CD4-positive, alpha-beta T cell (primary cell): Measurements from ENCODE around the gene ATP2B1. TPM values are rescaled to one million over a fixed set of nuclear protein-coding genes. Genes with fewer than 3 reads are reported as not detected.
A peak's percentile ranks its signal among the peaks of the same experiment; 100 is the strongest.

Experiments used
- ATAC-seq: fragments of 200-7000 bp; cut with Tn5 transposase; one replicate; pipeline ENCODE4 v1.10.0; 2022; ENCODE audit warnings: mild to moderate bottlenecking; ENCODE audit not compliant: poor library complexity
- CTCF ChIA-PET: fragments of 350-600 bp; sonication (Branson Sonifier 250); formaldehyde crosslinking; loops from one replicate; lab custom pipeline; 2021; ENCODE audit warnings: antibody characterized with exemption, inconsistent platforms; lab: Charles Lee
- POLR2A ChIA-PET: fragments of 350-600 bp; sonication (Branson Sonifier 250); formaldehyde crosslinking; loops from one replicate; lab custom pipeline; 2021; ENCODE audit warnings: antibody characterized with exemption, inconsistent platforms; lab: Charles Lee
- DNase-seq, 14 experiments: peaks; one replicate each; pipeline ENCODE4 v3.0.0-alpha.2; 2013 to 2020; ENCODE audit warnings: mixed read lengths in 2 of 14
- H3K27ac ChIP-seq, 2 donors: one replicate each; pipeline versions ENCODE4 v1.5.1 to v1.7.0; 2013; ENCODE audit warnings: low read length in 2 of 2, low read depth in 1 of 2, mild to moderate bottlenecking in 1 of 2
- H3K27me3 ChIP-seq, 2 experiments: 1 replicate in 1 of 2; 2 replicates in 1 of 2; pipeline versions ENCODE4 v1.6.1 to v1.7.0; 2013; ENCODE audit warnings: low read length in 2 of 2, control low read depth in 1 of 2, mild to moderate bottlenecking in 1 of 2, moderate library complexity in 1 of 2; ENCODE audit not compliant: insufficient read depth in 2 of 2, control insufficient read depth in 1 of 2
- H3K36me3 ChIP-seq: one replicate; pipeline ENCODE4 v1.6.1; 2013; ENCODE audit warnings: low read length, control low read depth; ENCODE audit not compliant: insufficient read depth
- H3K4me1 ChIP-seq: one replicate; pipeline ENCODE4 v1.6.1; 2013; ENCODE audit warnings: low read length, control low read depth; ENCODE audit not compliant: insufficient read depth
- H3K4me3 ChIP-seq: one replicate; pipeline ENCODE4 v1.5.1; 2013; ENCODE audit warnings: mild to moderate bottlenecking, low read length, moderate library complexity
- H3K9me3 ChIP-seq, 2 experiments: 1 replicate in 1 of 2; 2 replicates in 1 of 2; pipeline versions ENCODE4 v1.6.1 to v1.7.0; 2013; ENCODE audit warnings: low read length in 2 of 2, mild to moderate bottlenecking in 2 of 2, control low read depth in 1 of 2, moderate library complexity in 1 of 2; ENCODE audit not compliant: control insufficient read depth in 1 of 2, insufficient read depth in 1 of 2
- H3K27ac Mint-ChIP-seq: one replicate; pipeline ENCODE4 v1.8.0; 2020; ENCODE audit warnings: mixed read lengths
- H3K27me3 Mint-ChIP-seq: one replicate; pipeline ENCODE4 v1.8.0; 2021; ENCODE audit warnings: mixed read lengths
- H3K36me3 Mint-ChIP-seq: one replicate; pipeline ENCODE4 v1.8.0; 2021; ENCODE audit warnings: low read depth, mixed read lengths
- H3K4me1 Mint-ChIP-seq: one replicate; pipeline ENCODE4 v1.8.0; 2021; ENCODE audit warnings: low read depth, mixed read lengths
- H3K4me3 Mint-ChIP-seq: one replicate; pipeline ENCODE4 v1.8.0; 2020; ENCODE audit warnings: mild to moderate bottlenecking, mixed read lengths
- H3K9me3 Mint-ChIP-seq: one replicate; pipeline ENCODE4 v1.8.0; 2020; ENCODE audit warnings: mixed read lengths
- intact Hi-C, 2 experiments: fragments of 100-400 bp; cut with DNase I in 1 of 2; cut with micrococcal nuclease in 1 of 2; formaldehyde crosslinking; loops; one replicate each; pipeline versions ENCODE4 v1.15.1 to v1.9.0; 2023 to 2025; cut with DNase I, micrococcal nuclease
- total RNA-seq, 174 experiments: library from RNA in 2 of 174; stranded (reverse) in 2 of 174; gene quantifications; one replicate each; pipeline ENCODE4 v1.2.3 and lab custom pipeline; 2021 to 2026
- TF ChIP-seq, protein P1 (sequence below): fragments of 200-600 bp; IDR thresholded peaks from one replicate; pipeline ENCODE4 v1.8.0; 2022; ENCODE audit warnings: antibody characterized with exemption, mild to moderate bottlenecking

Gene ATP2B1
- total RNA-seq, 2 experiments from 2014 or later: 98.2 to 100 TPM

DNA sequence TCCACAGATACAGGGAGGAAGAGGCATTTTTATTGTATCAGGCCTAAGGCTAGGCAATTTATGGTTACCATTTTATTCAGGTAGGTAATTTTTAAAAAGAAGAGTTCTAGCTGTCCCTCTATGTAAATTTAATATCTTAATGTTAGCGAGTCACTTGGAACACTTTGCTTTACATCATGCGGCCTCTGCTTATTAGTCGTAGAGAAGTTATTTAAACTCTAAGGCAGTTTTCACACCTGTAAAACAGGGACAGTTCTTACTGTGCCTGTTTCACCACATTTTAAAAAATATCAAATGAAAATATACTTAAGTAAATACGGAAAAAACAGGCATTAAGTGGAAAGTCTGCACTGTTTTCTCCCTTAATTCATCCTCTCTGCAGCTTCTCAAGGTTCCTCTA is 111.4 kb downstream of the ATP2B1 start:
- peaks cover 89% of the 10 kb centered on the region for H3K36me3 Mint-ChIP-seq
- no peaks in the 10 kb centered on the region for H3K9me3 Mint-ChIP-seq
- no peak overlapping the region for H3K4me3 Mint-ChIP-seq
- Histone ChIP-seq H3K27me3 (no peaks in the 10 kb centered on the region), H3K27ac (no peak overlapping the region), H3K36me3 (peaks cover 45% of the 10 kb centered on the region), H3K4me1 (no peaks in the 10 kb centered on the region), H3K4me3 (no peak overlapping the region), H3K9me3 (no peaks in the 10 kb centered on the region)
- ChIA-PET CTCF (no interaction called here), POLR2A (no interaction called here)
- H3K4me1 Mint-ChIP-seq: peaks cover 16% of the 10 kb centered on the region
- DNase-seq (no peak), ATAC-seq (no peak)
- TF ChIP-seq, protein P1, sequence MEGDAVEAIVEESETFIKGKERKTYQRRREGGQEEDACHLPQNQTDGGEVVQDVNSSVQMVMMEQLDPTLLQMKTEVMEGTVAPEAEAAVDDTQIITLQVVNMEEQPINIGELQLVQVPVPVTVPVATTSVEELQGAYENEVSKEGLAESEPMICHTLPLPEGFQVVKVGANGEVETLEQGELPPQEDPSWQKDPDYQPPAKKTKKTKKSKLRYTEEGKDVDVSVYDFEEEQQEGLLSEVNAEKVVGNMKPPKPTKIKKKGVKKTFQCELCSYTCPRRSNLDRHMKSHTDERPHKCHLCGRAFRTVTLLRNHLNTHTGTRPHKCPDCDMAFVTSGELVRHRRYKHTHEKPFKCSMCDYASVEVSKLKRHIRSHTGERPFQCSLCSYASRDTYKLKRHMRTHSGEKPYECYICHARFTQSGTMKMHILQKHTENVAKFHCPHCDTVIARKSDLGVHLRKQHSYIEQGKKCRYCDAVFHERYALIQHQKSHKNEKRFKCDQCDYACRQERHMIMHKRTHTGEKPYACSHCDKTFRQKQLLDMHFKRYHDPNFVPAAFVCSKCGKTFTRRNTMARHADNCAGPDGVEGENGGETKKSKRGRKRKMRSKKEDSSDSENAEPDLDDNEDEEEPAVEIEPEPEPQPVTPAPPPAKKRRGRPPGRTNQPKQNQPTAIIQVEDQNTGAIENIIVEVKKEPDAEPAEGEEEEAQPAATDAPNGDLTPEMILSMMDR: no peak
- intact Hi-C loops: no loop called here
- H3K27me3 Mint-ChIP-seq: no peaks in the 10 kb centered on the region
- no peak overlapping the region for H3K27ac Mint-ChIP-seq

DNA sequence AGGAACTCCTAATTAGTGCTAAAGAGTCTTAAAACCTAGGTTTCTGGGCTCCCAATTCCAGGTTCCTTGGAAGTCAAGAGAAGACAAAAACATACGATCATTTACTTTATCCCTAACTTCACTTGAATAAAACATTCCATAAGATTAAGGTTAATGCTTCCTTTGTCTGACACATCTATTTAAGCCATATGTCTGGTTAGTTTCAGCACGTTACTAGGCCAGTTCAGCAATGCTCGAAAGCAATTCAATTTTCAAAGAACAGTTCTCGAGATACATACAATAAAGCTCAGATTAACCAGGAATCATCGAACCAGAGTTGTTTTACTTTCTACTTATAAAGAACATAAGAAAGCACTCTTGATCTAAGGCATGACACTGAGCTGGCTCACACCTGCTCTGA is 114.8 kb downstream of the ATP2B1 start:
- intact Hi-C loops: no loop called here
- Mint-ChIP-seq H3K36me3 (peaks cover 96% of the 10 kb centered on the region), H3K27ac (peak overlapping the region; percentile 25), H3K27me3 (no peaks in the 10 kb centered on the region), H3K4me1 (peaks cover 18% of the 10 kb centered on the region), H3K9me3 (no peaks in the 10 kb centered on the region), H3K4me3 (no peak overlapping the region)
- H3K9me3 ChIP-seq: no peaks in the 10 kb centered on the region
- DNase-seq (no peak), ATAC-seq (no peak)
- H3K4me3 ChIP-seq: no peak overlapping the region
- H3K4me1 ChIP-seq: no peaks in the 10 kb centered on the region
- ChIA-PET POLR2A (no interaction called here), CTCF (interaction anchor here (1.2 to 2.2 kb wide), 2 partner anchors 12 to 27 kb away, joined by 3 to 5 read pairs; no protein-coding TSS in a partner anchor)
- H3K27ac ChIP-seq: no peak overlapping the region
- TF ChIP-seq, protein P1: no peak
- H3K36me3 ChIP-seq: peaks cover 46% of the 10 kb centered on the region
- H3K27me3 ChIP-seq: no peaks in the 10 kb centered on the region

DNA sequence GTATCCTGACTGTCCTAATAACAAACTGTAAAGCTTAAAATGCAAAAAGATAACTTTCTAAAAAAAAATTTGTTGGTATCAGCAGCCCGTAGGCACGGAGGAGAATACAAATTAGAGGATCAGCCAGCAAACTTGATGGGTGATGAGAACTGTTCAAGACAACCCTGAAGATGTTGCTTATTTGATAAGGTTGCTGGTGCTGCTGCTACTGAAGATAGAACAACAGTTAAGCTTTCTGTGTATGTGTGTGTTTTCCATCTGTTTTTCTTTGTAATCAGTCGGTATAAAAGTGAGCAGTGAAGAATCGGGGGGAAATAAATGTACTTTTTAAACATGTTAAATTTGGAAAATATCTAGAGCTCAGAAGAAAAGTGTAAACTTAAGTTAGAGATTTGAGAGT is 115.4 kb downstream of the ATP2B1 start:
- Histone ChIP-seq H3K27ac (no peak overlapping the region), H3K9me3 (no peaks in the 10 kb centered on the region), H3K36me3 (peaks cover 45% of the 10 kb centered on the region), H3K27me3 (no peaks in the 10 kb centered on the region), H3K4me3 (no peak overlapping the region), H3K4me1 (no peaks in the 10 kb centered on the region)
- TF ChIP-seq, protein P1: no peak
- Mint-ChIP-seq H3K9me3 (no peaks in the 10 kb centered on the region), H3K27me3 (no peaks in the 10 kb centered on the region), H3K4me3 (no peak overlapping the region), H3K27ac (peak overlapping the region; percentile 25), H3K36me3 (peaks cover 93% of the 10 kb centered on the region), H3K4me1 (peaks cover 13% of the 10 kb centered on the region)
- ChIA-PET CTCF (interaction anchor here (1.2 to 2.2 kb wide), 2 partner anchors 13 to 28 kb away, joined by 3 to 5 read pairs; no protein-coding TSS in a partner anchor), POLR2A (interaction anchor here (0.6 kb wide), 1 partner anchor 358 kb away, joined by 3 read pairs; no protein-coding TSS in a partner anchor)
- intact Hi-C loops: no loop called here
- DNase-seq (no peak), ATAC-seq (no peak)
